ENCODE results near the gene BMP6. TPM values are rescaled to one million over a fixed set of nuclear protein-coding genes. Genes with fewer than 3 reads are reported as not detected.

The BMP6 gene
- total and polyA plus RNA-seq, 2 of the 8 experiments (the other 6 are each of a cell fraction or from before 2014, with no cell fraction given), result 2.0 to 2.1 TPM

- TF ChIP-seq, protein P1, sequence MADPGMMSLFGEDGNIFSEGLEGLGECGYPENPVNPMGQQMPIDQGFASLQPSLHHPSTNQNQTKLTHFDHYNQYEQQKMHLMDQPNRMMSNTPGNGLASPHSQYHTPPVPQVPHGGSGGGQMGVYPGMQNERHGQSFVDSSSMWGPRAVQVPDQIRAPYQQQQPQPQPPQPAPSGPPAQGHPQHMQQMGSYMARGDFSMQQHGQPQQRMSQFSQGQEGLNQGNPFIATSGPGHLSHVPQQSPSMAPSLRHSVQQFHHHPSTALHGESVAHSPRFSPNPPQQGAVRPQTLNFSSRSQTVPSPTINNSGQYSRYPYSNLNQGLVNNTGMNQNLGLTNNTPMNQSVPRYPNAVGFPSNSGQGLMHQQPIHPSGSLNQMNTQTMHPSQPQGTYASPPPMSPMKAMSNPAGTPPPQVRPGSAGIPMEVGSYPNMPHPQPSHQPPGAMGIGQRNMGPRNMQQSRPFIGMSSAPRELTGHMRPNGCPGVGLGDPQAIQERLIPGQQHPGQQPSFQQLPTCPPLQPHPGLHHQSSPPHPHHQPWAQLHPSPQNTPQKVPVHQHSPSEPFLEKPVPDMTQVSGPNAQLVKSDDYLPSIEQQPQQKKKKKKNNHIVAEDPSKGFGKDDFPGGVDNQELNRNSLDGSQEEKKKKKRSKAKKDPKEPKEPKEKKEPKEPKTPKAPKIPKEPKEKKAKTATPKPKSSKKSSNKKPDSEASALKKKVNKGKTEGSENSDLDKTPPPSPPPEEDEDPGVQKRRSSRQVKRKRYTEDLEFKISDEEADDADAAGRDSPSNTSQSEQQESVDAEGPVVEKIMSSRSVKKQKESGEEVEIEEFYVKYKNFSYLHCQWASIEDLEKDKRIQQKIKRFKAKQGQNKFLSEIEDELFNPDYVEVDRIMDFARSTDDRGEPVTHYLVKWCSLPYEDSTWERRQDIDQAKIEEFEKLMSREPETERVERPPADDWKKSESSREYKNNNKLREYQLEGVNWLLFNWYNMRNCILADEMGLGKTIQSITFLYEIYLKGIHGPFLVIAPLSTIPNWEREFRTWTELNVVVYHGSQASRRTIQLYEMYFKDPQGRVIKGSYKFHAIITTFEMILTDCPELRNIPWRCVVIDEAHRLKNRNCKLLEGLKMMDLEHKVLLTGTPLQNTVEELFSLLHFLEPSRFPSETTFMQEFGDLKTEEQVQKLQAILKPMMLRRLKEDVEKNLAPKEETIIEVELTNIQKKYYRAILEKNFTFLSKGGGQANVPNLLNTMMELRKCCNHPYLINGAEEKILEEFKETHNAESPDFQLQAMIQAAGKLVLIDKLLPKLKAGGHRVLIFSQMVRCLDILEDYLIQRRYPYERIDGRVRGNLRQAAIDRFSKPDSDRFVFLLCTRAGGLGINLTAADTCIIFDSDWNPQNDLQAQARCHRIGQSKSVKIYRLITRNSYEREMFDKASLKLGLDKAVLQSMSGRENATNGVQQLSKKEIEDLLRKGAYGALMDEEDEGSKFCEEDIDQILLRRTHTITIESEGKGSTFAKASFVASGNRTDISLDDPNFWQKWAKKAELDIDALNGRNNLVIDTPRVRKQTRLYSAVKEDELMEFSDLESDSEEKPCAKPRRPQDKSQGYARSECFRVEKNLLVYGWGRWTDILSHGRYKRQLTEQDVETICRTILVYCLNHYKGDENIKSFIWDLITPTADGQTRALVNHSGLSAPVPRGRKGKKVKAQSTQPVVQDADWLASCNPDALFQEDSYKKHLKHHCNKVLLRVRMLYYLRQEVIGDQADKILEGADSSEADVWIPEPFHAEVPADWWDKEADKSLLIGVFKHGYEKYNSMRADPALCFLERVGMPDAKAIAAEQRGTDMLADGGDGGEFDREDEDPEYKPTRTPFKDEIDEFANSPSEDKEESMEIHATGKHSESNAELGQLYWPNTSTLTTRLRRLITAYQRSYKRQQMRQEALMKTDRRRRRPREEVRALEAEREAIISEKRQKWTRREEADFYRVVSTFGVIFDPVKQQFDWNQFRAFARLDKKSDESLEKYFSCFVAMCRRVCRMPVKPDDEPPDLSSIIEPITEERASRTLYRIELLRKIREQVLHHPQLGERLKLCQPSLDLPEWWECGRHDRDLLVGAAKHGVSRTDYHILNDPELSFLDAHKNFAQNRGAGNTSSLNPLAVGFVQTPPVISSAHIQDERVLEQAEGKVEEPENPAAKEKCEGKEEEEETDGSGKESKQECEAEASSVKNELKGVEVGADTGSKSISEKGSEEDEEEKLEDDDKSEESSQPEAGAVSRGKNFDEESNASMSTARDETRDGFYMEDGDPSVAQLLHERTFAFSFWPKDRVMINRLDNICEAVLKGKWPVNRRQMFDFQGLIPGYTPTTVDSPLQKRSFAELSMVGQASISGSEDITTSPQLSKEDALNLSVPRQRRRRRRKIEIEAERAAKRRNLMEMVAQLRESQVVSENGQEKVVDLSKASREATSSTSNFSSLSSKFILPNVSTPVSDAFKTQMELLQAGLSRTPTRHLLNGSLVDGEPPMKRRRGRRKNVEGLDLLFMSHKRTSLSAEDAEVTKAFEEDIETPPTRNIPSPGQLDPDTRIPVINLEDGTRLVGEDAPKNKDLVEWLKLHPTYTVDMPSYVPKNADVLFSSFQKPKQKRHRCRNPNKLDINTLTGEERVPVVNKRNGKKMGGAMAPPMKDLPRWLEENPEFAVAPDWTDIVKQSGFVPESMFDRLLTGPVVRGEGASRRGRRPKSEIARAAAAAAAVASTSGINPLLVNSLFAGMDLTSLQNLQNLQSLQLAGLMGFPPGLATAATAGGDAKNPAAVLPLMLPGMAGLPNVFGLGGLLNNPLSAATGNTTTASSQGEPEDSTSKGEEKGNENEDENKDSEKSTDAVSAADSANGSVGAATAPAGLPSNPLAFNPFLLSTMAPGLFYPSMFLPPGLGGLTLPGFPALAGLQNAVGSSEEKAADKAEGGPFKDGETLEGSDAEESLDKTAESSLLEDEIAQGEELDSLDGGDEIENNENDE (IDR thresholded peaks at IDR 0.05; ENCODE audit: insufficient replicate concordance, low read length), result no peak
- TF ChIP-seq MAX (IDR thresholded peaks at IDR 0.05) (no peak), EGR1 (IDR thresholded peaks at IDR 0.05; ENCODE audit: borderline replicate concordance, low read depth, low read length) (no peak), GTF2F1 (IDR thresholded peaks at IDR 0.05; ENCODE audit: borderline replicate concordance, low read depth, low read length) (no peak), HDAC6 (IDR thresholded peaks at IDR 0.05; ENCODE audit: low read depth, low read length) (no peak), POU5F1 (IDR thresholded peaks at IDR 0.05; ENCODE audit: low read depth, low read length) (no peak)
- TF ChIP-seq, protein P2, sequence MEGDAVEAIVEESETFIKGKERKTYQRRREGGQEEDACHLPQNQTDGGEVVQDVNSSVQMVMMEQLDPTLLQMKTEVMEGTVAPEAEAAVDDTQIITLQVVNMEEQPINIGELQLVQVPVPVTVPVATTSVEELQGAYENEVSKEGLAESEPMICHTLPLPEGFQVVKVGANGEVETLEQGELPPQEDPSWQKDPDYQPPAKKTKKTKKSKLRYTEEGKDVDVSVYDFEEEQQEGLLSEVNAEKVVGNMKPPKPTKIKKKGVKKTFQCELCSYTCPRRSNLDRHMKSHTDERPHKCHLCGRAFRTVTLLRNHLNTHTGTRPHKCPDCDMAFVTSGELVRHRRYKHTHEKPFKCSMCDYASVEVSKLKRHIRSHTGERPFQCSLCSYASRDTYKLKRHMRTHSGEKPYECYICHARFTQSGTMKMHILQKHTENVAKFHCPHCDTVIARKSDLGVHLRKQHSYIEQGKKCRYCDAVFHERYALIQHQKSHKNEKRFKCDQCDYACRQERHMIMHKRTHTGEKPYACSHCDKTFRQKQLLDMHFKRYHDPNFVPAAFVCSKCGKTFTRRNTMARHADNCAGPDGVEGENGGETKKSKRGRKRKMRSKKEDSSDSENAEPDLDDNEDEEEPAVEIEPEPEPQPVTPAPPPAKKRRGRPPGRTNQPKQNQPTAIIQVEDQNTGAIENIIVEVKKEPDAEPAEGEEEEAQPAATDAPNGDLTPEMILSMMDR (IDR thresholded peaks at IDR 0.05; ENCODE audit: control extremely low read depth in 1 of 3, insufficient read depth in 1 of 3, low read depth in 1 of 3, low read length in 3 of 3), result no peak
Observed at GRCh38 chr6:7777074-7777473, 51.2 kb downstream of the BMP6 start (continued).

Measured in H1 (cell line).